WI38 (cell line): Measurements from ENCODE around the gene SEBOX.

ENCODE experiments used
- H3K4me3 ChIP-seq: 2 replicates; pipeline ENCODE4 v1.5.1; 2011; ENCODE audit warnings: low read depth, mild to moderate bottlenecking, control low read depth, low read length
- CTCF ChIP-seq: IDR thresholded peaks from 2 replicates; pipeline ENCODE4 v1.5.1; 2012; ENCODE audit warnings: low read depth, mild to moderate bottlenecking, control low read depth, low read length

The SEBOX gene

GRCh38 chr17:28333083-28333746 lies 31.8 kb downstream of the SEBOX start:
- TF ChIP-seq CTCF = no peak
- H3K4me3 ChIP-seq = no peak overlapping the region

GRCh38 chr17:28331891-28332420 lies 33.0 kb downstream of the SEBOX start:
- no peak overlapping the region for H3K4me3 ChIP-seq
- no peak for TF ChIP-seq CTCF

- no peak for TF ChIP-seq CTCF
- no peak overlapping the region for H3K4me3 ChIP-seq
Measured at GRCh38 chr17:28330671-28331070, 34.3 kb downstream of the SEBOX start.

- no peak overlapping the region for H3K4me3 ChIP-seq
- no peak for TF ChIP-seq CTCF
Measured at GRCh38 chr17:28328325-28328724, 36.7 kb downstream of the SEBOX start.

- H3K4me3 ChIP-seq = no peak overlapping the region
- no peak for TF ChIP-seq CTCF
Measured at GRCh38 chr17:28327709-28328108, 37.3 kb downstream of the SEBOX start.

- H3K4me3 ChIP-seq = no peak overlapping the region
- no peak for TF ChIP-seq CTCF
Measured at GRCh38 chr17:28327031-28327607, 37.9 kb downstream of the SEBOX start.

GRCh38 chr17:28326114-28326513 lies 38.9 kb downstream of the SEBOX start:
- TF ChIP-seq CTCF = no peak
- H3K4me3 ChIP-seq = no peak overlapping the region
